NCI-H128 (cell line): Measurements from ENCODE around the gene TTLL13.
"Not testable (repeated sequence)": the region's sequence is repeated elsewhere in the genome, so short reads cannot be mapped to it uniquely, and the experiment has no call there.

Experiments
- DNase-seq: peaks from one replicate; lab custom pipeline; 2025; ENCODE audit not compliant: unreplicated experiment; lab: John Stamatoyannopoulos, UW

Gene TTLL13

GRCh38 chr15:90278467-90278866, 29.1 kb downstream of the TTLL13 start:
- not testable (repeated sequence) for DNase-seq

- not testable (repeated sequence) for DNase-seq
These were observed 31.4 kb downstream of the TTLL13 start for GRCh38 chr15:90280743-90281142.

- DNase-seq = not testable (repeated sequence)
These were observed 32.3 kb downstream of the TTLL13 start for GRCh38 chr15:90281637-90282036.

- DNase-seq = no peak
These were observed 37.3 kb downstream of the TTLL13 start for GRCh38 chr15:90286678-90287077.

GRCh38 chr15:90287101-90287500, 37.7 kb downstream of the TTLL13 start:
- DNase-seq = no peak

GRCh38 chr15:90287946-90288345, 38.6 kb downstream of the TTLL13 start:
- no peak for DNase-seq

- no peak for DNase-seq
These were observed 42.5 kb downstream of the TTLL13 start for GRCh38 chr15:90291679-90292356.

GRCh38 chr15:90293040-90293810, 43.9 kb downstream of the TTLL13 start:
- peak; percentile 69 for DNase-seq

- no peak for DNase-seq
These were observed 44.8 kb downstream of the TTLL13 start for GRCh38 chr15:90294159-90294558.

GRCh38 chr15:90294601-90295269, 45.4 kb downstream of the TTLL13 start:
- DNase-seq = no peak

- no peak for DNase-seq
These were observed 45.9 kb downstream of the TTLL13 start for GRCh38 chr15:90295270-90295648.

- not testable (repeated sequence) for DNase-seq
These were observed 47.0 kb downstream of the TTLL13 start for GRCh38 chr15:90296316-90296884.

- DNase-seq = no peak
These were observed 47.7 kb downstream of the TTLL13 start for GRCh38 chr15:90297021-90297420.

- DNase-seq = no peak
These were observed 51.2 kb downstream of the TTLL13 start for GRCh38 chr15:90300541-90300940.

GRCh38 chr15:90300988-90301706, 51.8 kb downstream of the TTLL13 start:
- no peak for DNase-seq

- DNase-seq = no peak
These were observed 52.4 kb downstream of the TTLL13 start for GRCh38 chr15:90301707-90302300.

- not testable (repeated sequence) for DNase-seq
These were observed 56.0 kb downstream of the TTLL13 start for GRCh38 chr15:90305355-90305754.

- DNase-seq = no peak
These were observed 56.6 kb downstream of the TTLL13 start for GRCh38 chr15:90305932-90306331.

GRCh38 chr15:90306560-90306959, 57.2 kb downstream of the TTLL13 start:
- DNase-seq = no peak

- DNase-seq = no peak
These were observed 58.3 kb downstream of the TTLL13 start for GRCh38 chr15:90307661-90308060.

- DNase-seq = no peak
These were observed 59.7 kb downstream of the TTLL13 start for GRCh38 chr15:90309020-90309419.
